KMS-11 (cell line): ENCODE results near the gene CD1D.

ENCODE experiments used
- H2AFZ ChIP-seq: fragments of 200-600 bp; sonication (generic); 2 replicates; pipeline ENCODE4 v1.6.1; 2016; ENCODE audit warnings: antibody characterized with exemption, mixed run types, low read depth
- H3K27ac ChIP-seq: fragments of 200-600 bp; sonication (generic); 2 replicates; pipeline ENCODE4 v1.6.1; 2016; ENCODE audit warnings: mild to moderate bottlenecking, mixed run types
- H3K27me3 ChIP-seq: fragments of 200-600 bp; sonication (generic); 2 replicates; pipeline ENCODE4 v1.6.1; 2017; ENCODE audit warnings: mild to moderate bottlenecking, low read depth, mixed run types, moderate library complexity; ENCODE audit not compliant: insufficient read depth
- H3K36me3 ChIP-seq: fragments of 200-600 bp; sonication (generic); 2 replicates; pipeline ENCODE4 v1.6.1; 2017; ENCODE audit warnings: mild to moderate bottlenecking, mixed run types; ENCODE audit not compliant: insufficient read depth
- H3K4me1 ChIP-seq: fragments of 200-600 bp; sonication (generic); 2 replicates; pipeline ENCODE4 v1.6.1; 2016; ENCODE audit warnings: mild to moderate bottlenecking, low read depth, mixed run types; ENCODE audit not compliant: poor library complexity, severe bottlenecking
- H3K4me2 ChIP-seq: fragments of 200-600 bp; sonication (generic); 2 replicates; pipeline ENCODE4 v1.7.0; 2016; ENCODE audit warnings: mild to moderate bottlenecking, mixed run types
- H3K4me3 ChIP-seq: fragments of 200-600 bp; sonication (generic); IDR thresholded peaks from 2 replicates; pipeline ENCODE4 v1.6.1; 2017; ENCODE audit warnings: low read depth, low read length, mixed read lengths; ENCODE audit not compliant: insufficient read depth
- H3K79me2 ChIP-seq: fragments of 200-600 bp; sonication (generic); 2 replicates; pipeline ENCODE4 v1.6.1; 2016; ENCODE audit warnings: low read depth, mixed run types; ENCODE audit not compliant: insufficient read depth
- H3K9ac ChIP-seq: fragments of 200-600 bp; sonication (generic); 2 replicates; pipeline ENCODE4 v1.6.1; 2016; ENCODE audit warnings: mild to moderate bottlenecking, mixed run types
- H4K20me1 ChIP-seq: fragments of 200-600 bp; sonication (generic); 2 replicates; pipeline ENCODE4 v1.6.1; 2016; ENCODE audit warnings: mild to moderate bottlenecking, mixed run types; ENCODE audit not compliant: insufficient read depth
- CTCF ChIP-seq: fragments of 200-600 bp; sonication (generic); conservative IDR thresholded peaks from 2 replicates; pipeline ENCODE4 v1.6.1; 2017; ENCODE audit warnings: low read depth, mild to moderate bottlenecking, antibody characterized with exemption, low read length, moderate library complexity, mixed read lengths

CD1D gene

GRCh38 chr1:158153179-158153578, 27.5 kb upstream of the CD1D start:
- H3K27ac ChIP-seq: no peak overlapping the region
- H2AFZ ChIP-seq: no peak overlapping the region
- H3K9ac ChIP-seq: no peak overlapping the region
- TF ChIP-seq CTCF: no peak
- peaks cover 11% of the 10 kb centered on the region for H3K4me1 ChIP-seq
- H3K27me3 ChIP-seq: peaks cover 11% of the 10 kb centered on the region; the same call in 1 of the 2 replicates
- no peak overlapping the region for H3K4me2 ChIP-seq
- no peak overlapping the region for H3K4me3 ChIP-seq
- no peaks in the 10 kb centered on the region for H3K36me3 ChIP-seq
- H4K20me1 ChIP-seq: no peaks in the 10 kb centered on the region
- H3K79me2 ChIP-seq: no peaks in the 10 kb centered on the region

- no peak overlapping the region for H3K4me3 ChIP-seq
- H3K9ac ChIP-seq: no peak overlapping the region
- no peak overlapping the region for H3K27ac ChIP-seq
- H3K36me3 ChIP-seq: no peaks in the 10 kb centered on the region
- peaks cover 11% of the 10 kb centered on the region for H3K4me1 ChIP-seq
- H3K79me2 ChIP-seq: no peaks in the 10 kb centered on the region
- H2AFZ ChIP-seq: no peak overlapping the region
- no peak overlapping the region for H3K4me2 ChIP-seq
- no peaks in the 10 kb centered on the region for H4K20me1 ChIP-seq
- no peak for TF ChIP-seq CTCF
- H3K27me3 ChIP-seq: peaks cover 18% of the 10 kb centered on the region; the same call in 1 of the 2 replicates
These were observed 26.8 kb upstream of the CD1D start for GRCh38 chr1:158153746-158154444.

GRCh38 chr1:158154501-158154900, 26.2 kb upstream of the CD1D start:
- no peak overlapping the region for H3K4me2 ChIP-seq
- TF ChIP-seq CTCF: no peak
- no peaks in the 10 kb centered on the region for H3K79me2 ChIP-seq
- H3K36me3 ChIP-seq: no peaks in the 10 kb centered on the region
- H3K27me3 ChIP-seq: peaks cover 23% of the 10 kb centered on the region
- H4K20me1 ChIP-seq: no peaks in the 10 kb centered on the region
- no peak overlapping the region for H3K4me3 ChIP-seq
- H2AFZ ChIP-seq: no peak overlapping the region
- H3K27ac ChIP-seq: no peak overlapping the region
- H3K9ac ChIP-seq: no peak overlapping the region
- H3K4me1 ChIP-seq: peaks cover 6% of the 10 kb centered on the region

- Histone ChIP-seq H2AFZ (no peak overlapping the region), H3K36me3 (no peaks in the 10 kb centered on the region), H3K9ac (no peak overlapping the region), H3K4me2 (no peak overlapping the region), H3K27me3 (peaks cover 35% of the 10 kb centered on the region), H3K79me2 (no peaks in the 10 kb centered on the region), H4K20me1 (no peaks in the 10 kb centered on the region), H3K4me3 (no peak overlapping the region), H3K4me1 (no peaks in the 10 kb centered on the region), H3K27ac (no peak overlapping the region)
- no peak for TF ChIP-seq CTCF
These were observed 25.0 kb upstream of the CD1D start for GRCh38 chr1:158155673-158156072.
